H9 (cell line): Measurements from ENCODE around the gene FARS2. TPM values are rescaled to one million over a fixed set of nuclear protein-coding genes. Genes with fewer than 3 reads are reported as not detected.

ENCODE experiments used
- DNase-seq: peaks from one replicate; pipeline ENCODE4 v3.0.0-alpha.2; 2017
- H2AFZ ChIP-seq: one replicate; pipeline ENCODE4 v1.6.1; 2013; ENCODE audit warnings: mild to moderate bottlenecking, low read length, control low read depth, moderate library complexity
- H2AK5ac ChIP-seq: 2 replicates; pipeline ENCODE4 v1.6.1; 2013; ENCODE audit warnings: low read length, control low read depth, mixed read lengths; ENCODE audit not compliant: insufficient read length
- H2BK120ac ChIP-seq: one replicate; pipeline ENCODE4 v1.6.1; 2013; ENCODE audit warnings: low read depth, mild to moderate bottlenecking, low read length, control low read depth, inconsistent platforms; ENCODE audit not compliant: poor library complexity, severe bottlenecking
- H2BK12ac ChIP-seq: 2 replicates; pipeline ENCODE4 v1.6.1; 2013; ENCODE audit warnings: low read length, control low read depth, mixed read lengths, low read depth; ENCODE audit not compliant: insufficient read length
- H2BK15ac ChIP-seq: 2 replicates; pipeline ENCODE4 v1.6.1; 2013; ENCODE audit warnings: low read depth, low read length, control low read depth
- H2BK20ac ChIP-seq: one replicate; pipeline ENCODE4 v1.6.1; 2013; ENCODE audit warnings: low read depth, mild to moderate bottlenecking, low read length, control low read depth, inconsistent platforms; ENCODE audit not compliant: poor library complexity, severe bottlenecking
- H2BK5ac ChIP-seq: 2 replicates; pipeline ENCODE4 v1.6.1; 2013; ENCODE audit warnings: low read length, control low read depth, mixed read lengths; ENCODE audit not compliant: insufficient read length
- H3K14ac ChIP-seq: 2 replicates; pipeline ENCODE4 v1.6.1; 2013; ENCODE audit warnings: low read length, control low read depth; ENCODE audit not compliant: insufficient read depth
- H3K18ac ChIP-seq: 2 replicates; pipeline ENCODE4 v1.6.1; 2013; ENCODE audit warnings: low read depth, mild to moderate bottlenecking, mixed read lengths, low read length, control low read depth; ENCODE audit not compliant: insufficient read length
- H3K23ac ChIP-seq: 2 replicates; pipeline ENCODE4 v1.6.1; 2013; ENCODE audit warnings: low read length, control low read depth, mixed read lengths, low read depth; ENCODE audit not compliant: insufficient read length
- H3K23me2 ChIP-seq: 2 replicates; pipeline ENCODE4 v1.6.1; 2013; ENCODE audit warnings: low read depth, mild to moderate bottlenecking, mixed read lengths, low read length, control low read depth; ENCODE audit not compliant: insufficient read length, poor library complexity, severe bottlenecking
- H3K27ac ChIP-seq: 2 replicates; pipeline ENCODE4 v1.5.1; 2013; ENCODE audit warnings: low read length, control low read depth, mixed read lengths, low read depth; ENCODE audit not compliant: insufficient read length
- H3K27me3 ChIP-seq: 2 replicates; pipeline ENCODE4 v1.6.1; 2013; ENCODE audit warnings: low read length, control low read depth, inconsistent platforms; ENCODE audit not compliant: insufficient read depth
- H3K4ac ChIP-seq: 2 replicates; pipeline ENCODE4 v1.6.1; 2013; ENCODE audit warnings: low read depth, mild to moderate bottlenecking, control low read depth, inconsistent platforms, low read length, moderate library complexity
- H3K4me1 ChIP-seq: 2 replicates; pipeline ENCODE4 v1.6.1; 2013; ENCODE audit warnings: low read length, control low read depth, inconsistent platforms; ENCODE audit not compliant: insufficient read depth
- H3K4me2 ChIP-seq: 2 replicates; pipeline ENCODE4 v1.6.1; 2013; ENCODE audit warnings: low read length, control low read depth, mixed read lengths; ENCODE audit not compliant: insufficient read length, insufficient read depth
- H3K56ac ChIP-seq: 2 replicates; pipeline ENCODE4 v1.6.1; 2013; ENCODE audit warnings: low read depth, mild to moderate bottlenecking, mixed read lengths, low read length, control low read depth; ENCODE audit not compliant: insufficient read length
- H3K79me1 ChIP-seq: 2 replicates; pipeline ENCODE4 v1.6.1; 2013; ENCODE audit warnings: low read depth, mild to moderate bottlenecking, moderate library complexity, low read length, control low read depth, inconsistent platforms; ENCODE audit not compliant: insufficient read depth, poor library complexity, severe bottlenecking
- H3K79me2 ChIP-seq: 2 replicates; pipeline ENCODE4 v1.6.1; 2013; ENCODE audit warnings: low read length, control low read depth, inconsistent platforms; ENCODE audit not compliant: insufficient read depth
- H3K9ac ChIP-seq: 2 replicates; pipeline ENCODE4 v1.6.1; 2013; ENCODE audit warnings: low read length, control low read depth, mixed read lengths; ENCODE audit not compliant: insufficient read length; ENCODE audit errors: extremely low read depth
- H3K9me3 ChIP-seq: one replicate; pipeline ENCODE4 v1.6.1; 2013; ENCODE audit warnings: low read depth, low read length, inconsistent platforms; ENCODE audit not compliant: control insufficient read depth
- H3T11ph ChIP-seq: one replicate; pipeline ENCODE4 v1.6.1; 2013; ENCODE audit warnings: mild to moderate bottlenecking, low read length, control low read depth, inconsistent platforms
- H4K20me1 ChIP-seq: one replicate; pipeline ENCODE4 v1.6.1; 2013; ENCODE audit not compliant: control insufficient read depth, insufficient read length, insufficient read depth
- H4K5ac ChIP-seq: 2 replicates; pipeline ENCODE4 v1.6.1; 2013; ENCODE audit warnings: low read depth, mild to moderate bottlenecking, mixed read lengths, low read length, control low read depth; ENCODE audit not compliant: insufficient read length
- H4K8ac ChIP-seq: replicated peaks from 2 replicates; pipeline ENCODE4 v1.6.1; 2013; ENCODE audit warnings: low read length, control low read depth, mixed read lengths, low read depth; ENCODE audit not compliant: insufficient read length
- H4K91ac ChIP-seq: 2 replicates; pipeline ENCODE4 v1.6.1; 2013; ENCODE audit warnings: low read depth, mild to moderate bottlenecking, moderate library complexity, mixed read lengths, low read length, control low read depth; ENCODE audit not compliant: insufficient read length
- H3K27ac Mint-ChIP-seq, 3 experiments: 2 replicates in 2 of 3; 3 replicates in 1 of 3; pipeline ENCODE4 v1.8.0; 2020 to 2021; ENCODE audit warnings: mixed read lengths in 3 of 3, mild to moderate bottlenecking in 1 of 3, moderate library complexity in 1 of 3
- H3K27me3 Mint-ChIP-seq: 2 replicates; pipeline ENCODE4 v1.8.0; 2021; ENCODE audit warnings: low read depth, mild to moderate bottlenecking, moderate library complexity, mixed read lengths
- H3K36me3 Mint-ChIP-seq, 3 experiments: 2 replicates in 2 of 3; 3 replicates in 1 of 3; pipeline ENCODE4 v1.8.0; 2020 to 2021; ENCODE audit warnings: low read depth in 3 of 3, mixed read lengths in 3 of 3; ENCODE audit not compliant: insufficient read depth in 1 of 3
- H3K4me1 Mint-ChIP-seq, 2 experiments: 2 replicates each; pipeline ENCODE4 v1.8.0; 2020; ENCODE audit warnings: mixed read lengths in 2 of 2
- H3K4me3 Mint-ChIP-seq, 2 experiments: 2 replicates in 1 of 2; 3 replicates in 1 of 2; pipeline ENCODE4 v1.8.0; 2020 to 2021; ENCODE audit warnings: mild to moderate bottlenecking in 2 of 2, mixed read lengths in 2 of 2, moderate library complexity in 1 of 2
- H3K9me3 Mint-ChIP-seq, 2 experiments: 2 replicates in 1 of 2; 3 replicates in 1 of 2; pipeline ENCODE4 v1.8.0; 2020; ENCODE audit warnings: mild to moderate bottlenecking in 2 of 2, mixed read lengths in 2 of 2, moderate library complexity in 1 of 2
- WGBS: extraction: QIAGEN DNeasy Blood & Tissue Kit; methylation state at CpG from one replicate; pipeline ENCODE4 v1.1.7; 2013; ENCODE audit warnings: missing lambda C conversion rate, low lambda C conversion rate, mixed read lengths; ENCODE audit not compliant: insufficient read length; ENCODE audit errors: extremely low coverage; 5-methylcytosine and 5-hydroxymethylcytosine counted together
- total RNA-seq: library from RNA; stranded (reverse); gene quantifications from 2 replicates; pipeline ENCODE4 v1.2.1, GENCODE V29; 2021
- TF ChIP-seq, protein P1 (sequence below): fragments of 200-600 bp; sonication (generic); conservative IDR thresholded peaks from 3 replicates; pipeline ENCODE4 v1.8.0; 2021; ENCODE audit warnings: antibody characterized with exemption, mild to moderate bottlenecking

The FARS2 gene
- total RNA-seq, 1 experiment from 2014 or later = 8.5 TPM

DNA sequence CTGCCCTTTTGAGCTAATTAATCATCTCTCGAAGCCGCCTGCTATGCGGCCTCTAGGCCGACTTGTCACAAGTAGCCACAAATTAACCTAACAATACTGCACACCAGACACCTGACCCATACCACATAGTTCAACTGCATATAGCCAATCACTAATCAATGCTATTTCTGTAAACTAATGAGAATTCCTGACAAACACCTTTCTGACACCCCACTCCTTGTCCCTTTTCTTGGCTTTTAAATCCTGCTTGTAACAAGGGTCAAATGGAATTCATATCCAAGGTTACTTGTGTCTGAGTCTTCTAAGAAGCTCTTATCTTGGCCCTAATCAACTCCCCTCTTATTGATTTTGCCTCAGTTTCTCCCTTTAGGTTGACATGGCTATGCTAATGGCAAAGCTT is 379.3 kb downstream of the FARS2 start:
- no peaks in the 10 kb centered on the region for H3K27me3 ChIP-seq
- no peak overlapping the region for H4K5ac ChIP-seq
- Mint-ChIP-seq H3K27ac (no peak overlapping the region), H3K36me3 (peaks cover 13 to 15% (median 14%) of the 10 kb centered on the region in 3 experiments), H3K27me3 (no peaks in the 10 kb centered on the region), H3K4me1 (peaks cover 9 to 14% of the 10 kb centered on the region in 2 experiments), H3K4me3 (no peak overlapping the region), H3K9me3 (peaks cover 17 to 20% of the 10 kb centered on the region in 2 experiments)
- no peaks in the 10 kb centered on the region for H3K79me2 ChIP-seq
- H4K20me1 ChIP-seq = no peaks in the 10 kb centered on the region
- no peak overlapping the region for H4K8ac ChIP-seq
- H2BK120ac ChIP-seq = no peak overlapping the region
- H3K9ac ChIP-seq = no peak overlapping the region
- no CpG with 5 or more reads among the region's 4 CpGs for WGBS
- DNase-seq = no peak
- H2AK5ac ChIP-seq = no peak overlapping the region
- no peak overlapping the region for H3K56ac ChIP-seq
- H2AFZ ChIP-seq = no peak overlapping the region
- no peak overlapping the region for H2BK5ac ChIP-seq
- 0 out of 2 replicates have a peak, but pooled peaks cover 3% of the 10 kb centered on the region for H3K4me1 ChIP-seq
- no peak overlapping the region for H3K18ac ChIP-seq
- H3K4me2 ChIP-seq = no peak overlapping the region
- H3K4ac ChIP-seq = no peak overlapping the region
- H3K79me1 ChIP-seq = no peaks in the 10 kb centered on the region
- no peak overlapping the region for H3K14ac ChIP-seq
- no peak overlapping the region for H3T11ph ChIP-seq
- H2BK15ac ChIP-seq = no peak overlapping the region
- no peak overlapping the region for H3K23ac ChIP-seq
- H3K27ac ChIP-seq = no peak overlapping the region
- no peak overlapping the region for H2BK12ac ChIP-seq
- H3K9me3 ChIP-seq = peaks cover 6% of the 10 kb centered on the region
- no peaks in the 10 kb centered on the region for H3K23me2 ChIP-seq
- no peak overlapping the region for H4K91ac ChIP-seq
- TF ChIP-seq, protein P1, sequence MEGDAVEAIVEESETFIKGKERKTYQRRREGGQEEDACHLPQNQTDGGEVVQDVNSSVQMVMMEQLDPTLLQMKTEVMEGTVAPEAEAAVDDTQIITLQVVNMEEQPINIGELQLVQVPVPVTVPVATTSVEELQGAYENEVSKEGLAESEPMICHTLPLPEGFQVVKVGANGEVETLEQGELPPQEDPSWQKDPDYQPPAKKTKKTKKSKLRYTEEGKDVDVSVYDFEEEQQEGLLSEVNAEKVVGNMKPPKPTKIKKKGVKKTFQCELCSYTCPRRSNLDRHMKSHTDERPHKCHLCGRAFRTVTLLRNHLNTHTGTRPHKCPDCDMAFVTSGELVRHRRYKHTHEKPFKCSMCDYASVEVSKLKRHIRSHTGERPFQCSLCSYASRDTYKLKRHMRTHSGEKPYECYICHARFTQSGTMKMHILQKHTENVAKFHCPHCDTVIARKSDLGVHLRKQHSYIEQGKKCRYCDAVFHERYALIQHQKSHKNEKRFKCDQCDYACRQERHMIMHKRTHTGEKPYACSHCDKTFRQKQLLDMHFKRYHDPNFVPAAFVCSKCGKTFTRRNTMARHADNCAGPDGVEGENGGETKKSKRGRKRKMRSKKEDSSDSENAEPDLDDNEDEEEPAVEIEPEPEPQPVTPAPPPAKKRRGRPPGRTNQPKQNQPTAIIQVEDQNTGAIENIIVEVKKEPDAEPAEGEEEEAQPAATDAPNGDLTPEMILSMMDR = no peak
- no peak overlapping the region for H2BK20ac ChIP-seq
